NCI-H146 treated with DMSO at 0.1 percent for 48 hours (cell line): ENCODE results near the gene SPAAR.

Experiments
- DNase-seq: peaks from one replicate; lab custom pipeline; 2025; ENCODE audit not compliant: unreplicated experiment; lab: John Stamatoyannopoulos, UW

SPAAR gene

DNA sequence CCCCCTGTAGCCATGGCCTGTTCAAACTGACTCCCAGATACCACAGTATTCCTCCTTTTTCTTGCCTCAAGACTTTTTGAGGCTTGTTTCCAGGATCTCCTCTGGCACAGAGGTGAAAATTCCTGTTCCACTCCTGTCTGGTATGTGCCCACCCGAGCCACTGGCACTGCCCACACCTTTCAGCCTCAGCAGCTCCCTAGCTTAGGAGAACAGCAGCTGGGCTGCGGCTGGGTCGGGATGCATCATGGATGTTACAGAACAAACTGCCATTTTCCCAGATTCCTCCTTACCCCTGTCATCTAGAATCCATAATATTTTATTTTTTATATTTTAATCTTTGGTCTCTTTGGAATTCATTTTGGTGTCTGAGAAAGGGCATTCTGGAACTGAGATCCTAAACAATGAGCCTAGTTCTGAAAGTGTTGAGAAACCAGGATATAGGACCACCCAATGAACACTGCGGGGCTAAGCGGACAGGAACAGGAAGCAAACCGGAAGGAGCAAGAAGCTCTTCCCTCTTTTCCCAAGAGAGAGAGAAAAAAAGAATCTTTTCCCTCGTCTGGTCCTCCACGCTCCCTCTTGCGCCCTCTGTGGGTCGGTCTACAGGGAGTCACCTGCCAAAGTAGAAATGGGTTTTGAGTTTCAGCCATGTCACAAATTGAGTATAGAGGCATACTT lies 36.2 kb downstream of the SPAAR start:
- DNase-seq, result no peak

DNA sequence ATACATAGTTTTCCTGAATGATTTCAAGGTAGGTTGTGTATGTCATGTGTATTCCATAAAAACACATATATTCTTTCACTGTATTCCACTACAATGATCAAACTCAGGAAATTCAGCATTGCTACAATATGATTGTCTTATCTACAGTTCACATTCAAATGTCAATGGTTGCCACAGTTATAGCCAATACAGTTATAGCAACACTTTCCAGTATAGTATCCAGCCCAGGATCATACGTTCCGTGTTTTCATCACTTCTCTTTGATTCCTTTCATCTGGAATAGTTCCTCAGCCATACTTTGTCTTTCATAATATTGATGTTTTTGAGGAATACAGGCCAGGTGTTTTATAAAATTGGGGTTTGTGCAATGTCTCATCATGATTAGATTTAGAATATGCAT lies 39.2 kb downstream of the SPAAR start:
- DNase-seq, result no peak

DNA sequence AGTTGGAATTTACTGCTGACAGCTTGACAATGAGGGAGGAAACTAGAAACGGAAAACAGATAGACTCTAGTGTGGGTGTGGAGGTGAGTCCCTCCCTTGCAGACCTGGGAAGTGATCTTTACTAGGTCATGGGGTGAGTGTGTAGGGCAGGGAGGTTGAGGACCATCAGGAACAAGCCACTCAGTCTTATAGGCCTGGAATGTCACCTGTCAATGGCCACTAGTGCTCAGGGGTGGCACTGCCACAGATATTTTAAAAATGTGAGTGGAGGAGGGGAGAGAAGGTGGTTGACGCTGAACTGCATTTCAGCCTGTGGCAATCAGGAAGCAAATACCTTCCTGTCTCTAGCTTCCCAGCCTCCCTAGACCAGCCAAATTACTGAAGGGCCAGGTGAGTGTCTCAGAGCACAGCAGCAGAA lies 39.6 kb downstream of the SPAAR start:
- DNase-seq, result no peak

DNA sequence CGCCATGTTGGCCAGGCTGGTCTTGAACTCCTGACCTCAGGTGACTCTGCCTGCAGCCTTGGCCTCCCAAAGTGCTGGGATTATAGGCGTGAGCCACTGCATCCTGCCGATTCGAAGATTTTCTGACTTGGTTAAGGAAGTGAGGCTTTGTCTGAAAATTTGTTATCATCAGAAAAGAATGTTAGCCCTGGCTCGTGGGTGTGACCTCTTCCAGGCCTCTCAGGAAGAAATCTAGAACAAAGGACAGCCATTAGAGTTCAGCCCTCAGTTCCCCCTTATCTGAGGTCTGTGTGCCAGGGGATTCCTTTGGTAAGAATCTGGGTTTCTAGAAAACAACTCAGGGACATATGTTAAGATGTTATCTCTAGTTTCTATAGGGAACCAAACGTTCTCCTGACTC lies 42.4 kb downstream of the SPAAR start:
- DNase-seq, result no peak

DNA sequence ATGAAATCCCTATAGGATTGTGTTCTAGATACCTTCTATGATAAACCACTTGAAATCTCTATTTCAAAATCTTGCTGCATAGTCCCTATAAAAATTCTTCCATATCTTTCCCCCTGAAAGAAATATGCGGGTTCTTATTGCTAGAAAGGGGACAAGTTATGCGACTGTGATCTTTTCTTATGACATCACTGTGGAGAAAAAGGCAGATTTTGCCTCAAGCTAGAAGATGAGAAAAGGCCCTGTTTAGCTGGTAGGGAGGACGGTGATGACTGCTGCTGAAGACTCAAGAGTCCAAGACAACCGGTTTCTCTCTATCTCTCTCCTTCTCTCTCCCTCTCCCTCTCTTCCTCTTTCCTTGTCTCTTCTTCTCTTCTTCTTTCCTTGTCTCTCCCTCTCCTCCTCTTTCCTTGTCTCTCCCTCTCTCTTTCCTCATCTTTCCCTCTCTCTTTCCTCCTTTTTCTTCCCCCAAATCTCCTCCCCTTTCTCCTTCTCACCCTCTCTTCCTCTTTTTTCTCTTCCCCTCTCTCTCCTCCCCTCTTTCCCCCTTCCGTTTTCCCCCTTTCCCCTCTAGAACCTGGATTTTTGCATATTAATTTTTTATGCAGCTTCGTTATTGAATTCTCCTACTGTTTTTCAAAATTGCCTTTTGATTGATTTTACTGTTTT lies 43.4 kb downstream of the SPAAR start:
- DNase-seq, result no peak

DNA sequence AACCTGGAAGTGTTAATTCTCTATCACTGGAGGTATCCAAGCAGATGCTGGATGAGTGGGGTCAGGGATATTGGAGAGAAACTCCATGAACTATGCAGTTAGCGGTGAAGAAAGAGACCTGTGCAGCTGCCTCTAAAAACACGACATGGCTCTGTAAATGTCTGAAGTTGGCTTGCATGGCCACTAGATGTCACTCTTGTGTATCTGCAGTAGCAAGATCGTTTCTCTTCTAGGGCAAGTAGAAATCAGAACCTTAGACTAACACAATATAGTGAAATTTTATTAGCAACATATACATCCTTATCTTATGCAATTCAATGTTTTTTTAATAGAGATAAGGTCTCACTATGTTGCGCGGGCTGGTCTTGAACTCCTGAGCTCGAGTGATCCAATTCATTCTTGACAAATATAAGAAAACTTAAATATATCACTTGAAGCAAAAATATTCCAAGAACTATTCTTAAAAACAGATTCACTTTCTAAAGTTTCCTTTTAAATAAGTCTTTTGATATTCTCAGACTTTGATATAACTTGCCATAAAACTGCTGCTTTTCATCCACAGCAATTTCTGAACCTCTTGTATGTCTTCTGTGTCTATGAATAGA lies 45.8 kb downstream of the SPAAR start:
- DNase-seq, result peak; percentile 73

DNA sequence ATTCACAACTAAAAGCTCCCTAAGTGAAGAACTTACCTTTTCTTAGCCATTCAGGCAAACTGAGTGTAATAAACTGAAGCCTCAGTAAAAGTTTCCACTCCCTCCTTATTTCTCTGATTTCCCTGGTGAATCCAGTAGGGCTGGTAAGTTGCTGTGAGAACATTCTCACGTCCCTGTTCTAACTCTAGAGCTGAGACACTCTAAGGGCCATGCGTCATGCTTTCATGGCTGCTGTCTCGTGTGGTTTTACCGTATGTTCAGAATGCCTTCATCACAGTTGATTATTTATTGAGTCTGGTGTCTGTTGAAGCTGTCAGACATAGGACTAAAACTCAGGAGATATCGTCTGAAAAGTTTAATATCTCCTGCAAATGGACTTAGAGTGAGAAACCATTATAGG lies 47.4 kb downstream of the SPAAR start:
- no peak for DNase-seq

DNA sequence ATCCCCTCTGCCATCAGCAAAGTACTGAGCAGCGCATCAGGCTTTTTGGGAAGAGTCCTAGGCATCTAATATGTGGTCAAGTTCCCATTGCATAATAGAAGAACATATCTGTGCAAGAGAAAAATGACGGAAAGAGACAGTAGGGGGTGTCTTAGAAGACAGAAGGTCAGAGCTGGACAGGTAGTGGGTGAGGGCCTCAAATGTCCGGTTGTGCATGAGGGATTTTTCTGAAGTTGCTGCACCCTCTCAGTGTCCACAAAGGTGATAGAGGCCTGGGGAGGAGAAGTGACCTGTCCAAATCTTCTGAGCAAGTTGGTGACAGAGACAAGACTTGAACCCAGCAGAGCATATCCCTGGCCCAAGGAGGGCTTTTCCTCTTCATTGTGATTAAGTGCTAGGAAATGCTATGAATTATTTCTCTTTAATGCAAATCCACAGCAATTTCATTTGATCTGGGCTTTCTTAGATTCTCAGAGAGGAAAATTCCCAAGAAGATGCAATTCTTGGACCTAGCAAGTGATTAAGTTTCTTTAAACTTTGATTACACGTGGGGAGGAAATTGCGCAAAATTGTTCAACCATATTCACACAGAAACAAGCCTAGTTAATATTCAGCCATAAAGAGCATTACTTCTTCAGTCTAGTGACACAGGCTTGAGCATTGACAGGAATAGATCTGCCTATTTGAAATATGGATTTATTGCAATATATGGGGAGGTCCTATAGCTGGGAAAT lies 49.0 kb downstream of the SPAAR start, which contains the start of gene OR2S2:
Gene OR2S2, minus strand, starts transcription at position 51 of the 734 bp plus-strand sequence. CDS start 56 bp downstream, outside the sequence.
- no peak for DNase-seq

DNA sequence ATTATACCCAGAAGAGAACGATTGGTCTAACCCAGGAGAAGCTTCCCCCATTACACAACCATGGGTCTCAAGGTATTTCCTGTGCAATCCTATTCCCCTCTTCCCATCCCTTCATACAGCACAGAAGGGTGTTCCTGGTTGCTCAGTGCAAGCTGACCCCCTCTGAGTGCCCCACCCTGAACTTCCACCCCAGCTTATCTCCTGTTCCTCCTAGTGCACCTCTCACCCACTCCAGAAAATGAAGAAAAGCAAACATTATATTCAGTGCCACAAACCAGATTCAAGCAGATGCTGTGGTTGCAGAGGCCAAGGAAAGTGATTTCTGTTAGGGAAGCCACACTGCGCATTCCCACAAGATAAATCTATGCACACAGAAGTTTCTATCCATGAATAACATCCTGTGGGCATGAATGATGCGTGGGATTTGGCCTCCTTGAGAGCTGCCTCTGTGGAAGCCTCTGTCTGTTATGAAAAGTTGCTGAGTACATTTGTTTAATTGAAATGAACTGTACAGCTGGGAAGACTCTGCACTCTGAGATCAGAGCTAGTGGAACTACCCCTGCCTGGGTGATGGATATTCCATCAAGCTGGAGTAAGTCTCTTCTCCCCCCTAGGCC lies 50.9 kb downstream of the SPAAR start:
- no peak for DNase-seq
